DMS 273 (cell line): ENCODE results near the gene CCNA2.
A peak's percentile ranks its signal among the peaks of the same experiment; 100 is the strongest.

Experiments
- DNase-seq: peaks from one replicate; lab custom pipeline; 2025; ENCODE audit not compliant: unreplicated experiment; lab: John Stamatoyannopoulos, UW

Gene CCNA2

DNA sequence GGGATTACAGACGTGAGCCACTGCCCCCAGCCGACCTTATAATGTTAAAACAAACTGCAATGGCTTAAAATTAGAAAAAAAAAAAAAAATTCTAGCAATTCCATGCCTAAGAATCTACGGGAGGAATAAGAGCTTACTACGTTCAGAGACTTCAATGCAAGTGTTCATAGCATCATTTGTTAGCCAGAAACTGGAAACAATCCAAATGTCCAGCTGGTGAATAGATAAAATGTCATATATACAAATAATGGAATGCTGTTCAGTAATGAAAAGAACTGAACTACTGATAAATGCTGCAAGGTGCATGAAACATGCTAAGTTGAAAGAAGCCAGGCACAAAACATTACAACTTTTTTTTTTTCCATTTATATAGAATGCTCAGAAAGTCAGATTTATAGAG is 17.3 kb downstream of the CCNA2 start:
- no peak for DNase-seq

DNA sequence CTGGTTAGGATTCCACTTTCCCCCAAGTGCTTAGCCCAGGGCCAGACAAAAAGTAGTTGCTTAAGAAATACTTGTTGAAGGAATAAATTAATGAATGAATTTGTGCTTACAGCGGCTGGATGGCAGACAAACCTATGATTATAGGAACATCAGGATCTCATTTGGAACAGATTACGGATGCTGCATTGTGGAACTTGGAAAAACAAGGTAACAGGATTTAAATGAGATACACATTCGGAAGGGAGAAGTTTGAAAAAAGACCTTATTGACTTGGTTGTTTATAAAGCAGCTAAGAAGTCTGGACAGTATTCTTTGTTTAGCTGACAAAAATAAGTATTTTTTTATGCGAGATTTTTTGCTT is 22.0 kb downstream of the CCNA2 start:
- no peak for DNase-seq

DNA sequence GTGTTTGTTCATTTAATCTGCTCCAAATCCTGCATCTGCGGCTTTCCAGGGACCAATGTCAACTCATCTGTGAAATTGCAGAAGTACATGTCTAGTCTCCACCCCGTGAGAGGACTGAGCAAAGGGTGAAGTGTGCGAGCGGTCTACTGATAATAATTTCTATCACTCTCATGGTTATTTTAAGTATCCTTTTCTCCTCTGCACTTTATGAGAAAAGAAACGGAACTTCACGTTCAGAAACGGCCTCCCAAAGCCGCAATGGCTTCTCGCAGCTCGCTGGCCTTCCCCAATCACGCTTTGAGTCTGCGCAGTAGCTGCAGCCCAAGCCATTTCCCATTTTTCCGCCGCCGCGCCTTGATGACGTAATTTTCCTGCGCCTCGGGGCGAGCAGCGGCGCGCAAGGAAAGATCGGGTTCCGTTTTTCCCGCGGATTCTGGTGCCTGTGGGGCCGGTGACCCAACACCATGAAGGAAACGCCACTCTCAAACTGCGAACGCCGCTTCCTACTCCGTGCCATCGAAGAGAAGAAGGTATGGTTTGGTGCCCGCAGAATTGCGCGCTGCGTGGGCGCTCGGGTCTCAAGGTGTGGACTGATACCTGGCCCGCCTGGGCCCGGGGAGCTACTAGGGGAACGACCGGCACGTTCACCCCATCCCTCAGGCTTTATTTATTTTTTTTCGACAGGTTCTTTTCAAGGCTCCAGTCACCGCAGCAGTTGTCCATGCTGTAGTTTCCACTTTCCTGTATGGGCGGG is 22.5 kb downstream of the CCNA2 start, which contains the start of gene EXOSC9:
TSS of gene EXOSC9 (plus strand) at position 363 of the 754 bp plus-strand sequence. CDS start at position 465, 102 bp downstream.
- DNase-seq, result peak; percentile 96

DNA sequence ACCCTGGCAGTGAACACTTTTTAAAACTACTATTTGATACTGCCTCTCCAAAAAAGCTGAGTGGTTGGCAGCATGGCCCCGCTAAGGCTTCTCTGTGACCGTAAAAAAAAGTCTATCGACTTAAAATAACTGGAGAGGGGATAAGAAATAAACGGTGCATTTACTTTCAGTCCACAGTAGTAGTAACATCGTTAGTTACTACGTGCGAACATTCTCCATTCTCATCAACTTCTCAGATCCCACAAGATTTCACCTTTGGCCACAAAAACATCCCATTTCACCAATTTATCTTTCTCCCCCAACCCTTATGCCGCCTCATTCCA is 23.1 kb downstream of the CCNA2 start:
- DNase-seq, result no peak

DNA sequence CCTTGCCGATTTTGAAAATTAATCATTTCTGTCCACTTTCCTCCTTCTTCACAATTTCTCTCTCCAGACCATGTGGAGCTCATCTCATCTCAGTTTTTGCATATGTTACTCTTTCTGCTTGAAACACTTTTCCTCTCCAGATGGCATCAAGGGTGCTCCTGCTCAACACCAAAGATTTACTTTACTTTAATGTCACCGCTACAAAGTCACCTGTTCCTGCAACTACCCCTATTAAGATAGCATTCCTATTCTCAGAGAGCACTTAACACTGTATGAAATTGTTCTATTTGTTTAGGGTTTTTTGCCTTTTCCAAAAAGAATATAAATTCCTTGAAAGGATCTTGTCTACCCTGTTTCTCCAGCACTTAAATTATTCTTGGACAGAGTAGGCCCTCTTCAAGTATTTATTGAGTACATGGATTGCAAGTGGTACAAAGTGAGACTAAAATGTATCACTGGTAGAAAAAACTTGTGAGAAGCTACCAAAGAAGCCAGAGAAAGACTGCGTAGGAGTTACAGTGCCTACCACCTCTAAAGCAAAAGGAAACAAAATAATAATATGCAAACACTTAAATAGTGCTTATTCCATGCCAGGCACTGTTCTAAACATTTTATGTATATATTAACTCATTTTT is 23.7 kb downstream of the CCNA2 start:
- DNase-seq, result no peak

DNA sequence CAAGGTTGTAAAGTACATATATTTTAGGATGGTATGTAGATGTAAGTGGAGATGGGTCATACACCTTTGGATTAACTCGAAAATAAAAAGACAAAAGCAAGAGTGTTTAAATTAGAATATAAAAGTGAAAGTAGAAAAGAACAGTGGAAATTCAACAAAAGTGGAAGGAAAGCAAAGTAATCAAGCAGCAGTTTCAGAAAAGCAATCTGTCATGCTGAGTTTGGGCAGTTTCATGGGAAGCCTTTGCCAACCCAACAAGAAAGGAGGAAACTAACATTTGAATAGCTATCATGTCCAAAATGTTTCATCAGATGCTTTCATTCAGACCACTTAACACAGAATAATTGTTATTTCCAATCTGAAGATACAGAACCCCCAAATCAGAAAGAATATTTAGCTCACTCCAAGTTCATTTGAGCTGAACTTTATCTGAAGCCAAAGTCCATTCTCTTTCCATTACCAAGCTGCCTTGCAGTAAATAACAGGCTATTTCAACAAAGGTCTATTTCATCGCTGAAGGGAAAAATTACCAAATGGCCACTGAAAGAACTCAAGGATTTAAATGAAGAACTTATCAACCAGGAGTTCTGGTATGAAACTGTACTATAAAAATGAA is 24.4 kb downstream of the CCNA2 start:
- DNase-seq, result no peak

DNA sequence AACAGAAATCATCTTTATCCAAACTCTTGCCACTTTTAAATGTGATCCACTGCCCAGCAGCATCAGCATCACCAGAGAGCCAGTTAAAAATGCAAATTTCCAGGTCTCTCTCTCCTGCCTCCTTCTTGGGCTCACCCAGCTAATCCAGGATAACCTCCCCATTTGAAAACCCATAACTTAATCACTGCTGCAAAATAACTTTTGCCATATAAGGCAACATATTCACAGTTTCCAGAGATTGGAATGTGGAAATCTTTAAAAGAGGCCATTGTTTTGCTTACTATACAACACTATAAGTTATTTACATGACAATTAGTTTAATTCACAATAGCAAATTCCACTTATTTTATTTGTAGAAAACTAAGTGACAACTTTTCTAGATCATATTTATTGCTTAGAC is 27.4 kb downstream of the CCNA2 start:
- DNase-seq, result no peak

DNA sequence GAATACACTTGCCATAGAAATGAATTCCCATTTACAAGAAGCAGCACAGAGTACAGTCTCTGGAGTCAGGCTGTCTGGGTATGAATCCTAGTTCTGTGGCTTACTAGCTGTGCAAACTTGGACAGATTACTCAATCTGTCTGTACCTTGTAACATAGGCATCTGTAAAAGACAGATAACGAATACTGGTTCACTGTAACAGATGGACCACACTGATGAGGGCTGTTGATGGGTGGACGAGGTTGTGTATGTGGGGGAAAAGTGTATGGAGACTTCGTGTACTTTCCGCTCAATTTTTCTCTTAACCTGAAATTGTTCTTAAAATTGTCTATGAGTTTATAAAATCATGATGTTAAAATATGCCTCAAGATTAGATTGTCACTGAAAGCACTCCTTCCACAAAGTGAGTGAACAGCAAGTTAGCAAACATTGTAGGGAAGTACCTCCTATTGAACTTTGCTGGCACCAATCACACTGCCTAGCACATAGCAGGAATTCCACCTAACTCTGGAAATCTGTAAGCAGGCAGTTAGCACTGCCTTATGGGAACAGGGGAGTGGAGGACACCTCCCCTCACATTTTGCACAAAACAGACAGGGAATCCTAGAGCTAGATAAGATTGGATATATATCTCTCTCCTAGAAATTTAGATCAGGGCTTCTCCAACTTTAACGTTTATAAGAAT is 29.0 kb downstream of the CCNA2 start:
- no peak for DNase-seq

DNA sequence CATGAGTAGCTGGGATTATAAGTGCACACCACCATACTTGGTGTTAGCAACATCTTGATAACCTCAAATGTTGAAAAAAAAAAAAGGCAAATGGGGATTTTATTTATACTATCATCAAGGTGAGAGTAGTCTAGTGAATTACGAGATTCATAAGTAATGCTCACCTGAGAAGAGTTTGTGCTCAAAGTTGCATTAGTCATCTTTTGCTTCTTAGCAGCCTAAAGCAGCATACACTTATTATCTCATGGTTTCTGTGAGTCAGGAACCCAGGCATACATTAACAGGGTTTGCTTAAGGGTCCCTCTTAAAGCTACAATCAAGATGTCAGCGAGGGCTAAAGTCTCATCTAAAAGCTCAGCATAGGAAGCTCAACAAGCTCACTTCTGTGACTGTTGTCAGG is 30.7 kb downstream of the CCNA2 start:
- no peak for DNase-seq

DNA sequence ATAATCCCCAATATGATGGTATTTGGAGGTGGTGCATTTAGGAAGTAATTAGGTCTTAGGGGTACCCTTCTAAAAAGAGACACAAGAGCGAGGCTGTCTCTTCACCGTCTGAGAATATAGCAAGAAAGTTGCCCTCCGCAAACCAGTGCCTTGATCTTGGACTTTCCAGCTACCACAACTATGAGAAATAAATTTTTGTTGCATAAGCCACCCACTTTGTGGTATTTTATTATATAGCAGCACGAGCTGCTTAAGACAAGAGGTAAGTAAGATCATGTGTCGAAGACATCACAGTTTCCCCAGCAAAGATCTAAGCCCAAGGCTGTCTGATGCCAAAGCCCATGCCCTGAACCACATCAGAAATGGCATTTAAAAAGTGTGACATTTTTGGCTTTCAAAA is 32.2 kb downstream of the CCNA2 start:
- DNase-seq, result no peak

DNA sequence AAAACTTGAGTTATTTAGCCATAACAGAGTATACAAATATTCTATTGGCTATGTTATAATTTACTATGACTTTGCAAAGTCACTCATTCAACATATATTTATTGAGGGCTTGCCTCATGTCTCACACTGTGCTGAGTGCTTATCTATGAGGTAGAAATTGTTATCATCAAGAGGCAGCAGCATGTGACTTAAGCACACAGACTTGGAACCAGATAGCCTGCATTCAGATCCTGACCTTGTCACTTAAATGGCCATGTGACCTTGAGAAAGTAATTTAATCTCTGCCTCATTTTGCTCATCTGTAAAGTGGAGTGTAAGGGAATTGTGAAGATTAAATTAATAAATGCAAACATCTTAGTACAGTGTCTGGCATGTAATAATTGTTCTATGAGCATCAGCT is 32.7 kb downstream of the CCNA2 start:
- DNase-seq, result no peak

DNA sequence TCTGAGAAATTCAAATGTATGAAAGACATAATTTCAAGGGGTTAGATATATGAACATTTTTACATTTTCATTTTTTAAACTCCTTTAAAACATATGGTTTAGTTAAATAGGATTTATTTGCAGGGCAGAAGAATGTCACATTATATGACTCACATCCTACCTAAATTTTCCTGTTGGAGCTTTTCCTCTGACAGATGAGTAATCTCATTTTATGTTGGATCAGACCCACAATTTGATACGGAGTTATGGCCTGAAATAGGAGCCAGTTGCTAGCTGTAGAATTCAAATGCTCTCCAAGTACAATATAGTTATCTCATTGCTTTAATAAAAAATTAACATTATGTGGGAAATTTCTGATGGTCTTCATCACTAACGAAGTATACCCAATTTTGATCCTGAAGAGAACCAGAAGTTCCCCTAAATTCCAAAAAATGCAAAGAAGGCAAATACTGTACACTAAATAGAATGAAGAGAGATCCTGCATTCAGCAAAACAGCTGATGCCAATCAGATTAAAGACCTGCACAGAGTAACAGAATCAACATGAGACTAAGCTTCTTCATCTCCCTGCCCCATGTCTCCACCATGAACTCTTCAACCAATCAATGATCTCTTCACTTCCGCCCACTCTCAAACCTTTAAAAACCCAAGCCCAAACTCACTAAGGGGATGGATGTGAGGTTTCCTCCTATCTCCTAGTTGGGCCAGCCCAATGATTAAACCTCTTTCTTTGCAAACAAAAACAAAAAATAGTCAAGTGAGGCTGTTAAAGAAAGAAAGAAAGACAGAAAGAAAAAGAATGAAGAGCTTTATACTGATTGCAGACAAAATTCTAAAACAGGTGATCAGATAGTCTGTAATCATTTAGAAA is 33.5 kb downstream of the CCNA2 start:
- DNase-seq, result no peak

DNA sequence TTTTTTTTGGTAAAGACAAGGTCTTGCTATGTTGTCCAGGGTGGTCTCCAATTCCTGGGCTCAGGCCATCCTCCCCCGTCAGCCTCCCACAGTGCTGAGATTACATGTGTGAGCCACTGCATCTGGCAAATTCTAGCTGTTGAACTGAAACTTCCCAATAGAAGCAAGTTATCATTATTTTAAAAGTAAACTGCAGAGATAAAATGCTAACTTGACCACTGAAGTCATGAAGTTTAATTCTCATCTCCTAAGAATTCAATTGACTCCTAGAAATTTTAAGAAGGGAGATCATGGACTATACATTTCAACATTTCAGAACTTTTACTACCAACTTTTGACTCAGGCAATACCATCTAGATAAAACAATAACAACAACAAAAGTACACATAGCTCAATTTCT is 34.2 kb downstream of the CCNA2 start:
- no peak for DNase-seq

DNA sequence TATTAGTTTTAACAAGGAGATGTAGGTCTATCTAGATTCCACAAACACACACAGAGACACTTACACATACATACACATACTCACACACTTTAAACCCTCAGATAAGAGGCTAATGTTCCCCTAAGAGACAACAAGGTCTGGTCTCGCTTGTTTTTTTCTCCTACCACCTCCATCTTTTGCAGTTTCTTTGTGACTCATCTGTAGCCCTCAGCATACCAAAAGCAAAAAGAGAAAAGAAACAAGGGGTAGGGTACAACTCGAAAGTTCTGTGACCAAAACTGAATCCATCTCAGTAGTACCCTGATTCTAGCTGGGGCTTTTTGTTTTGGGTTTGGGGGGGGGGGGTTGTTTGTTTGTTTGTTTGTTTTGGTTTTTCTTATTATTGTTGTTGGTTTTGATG is 34.8 kb downstream of the CCNA2 start:
- DNase-seq, result no peak

DNA sequence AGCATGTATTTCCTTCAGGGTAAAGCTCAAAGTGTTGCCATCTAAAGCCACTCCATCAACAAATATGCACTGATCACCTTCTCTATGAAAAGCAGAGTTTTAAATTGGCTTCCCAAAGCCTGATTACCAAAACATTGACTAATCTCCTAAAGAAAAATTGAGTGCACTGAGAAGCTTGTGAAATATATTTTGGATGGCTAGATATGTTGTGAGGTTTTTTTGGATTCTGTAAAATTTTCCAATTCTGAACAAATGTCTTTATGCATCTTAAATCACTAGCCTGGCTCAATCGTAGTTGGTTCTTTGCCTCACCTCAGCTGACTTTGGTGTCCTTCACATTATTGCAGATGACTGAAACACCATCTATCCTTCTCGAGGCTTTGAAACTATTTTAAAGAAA is 37.5 kb downstream of the CCNA2 start:
- no peak for DNase-seq

DNA sequence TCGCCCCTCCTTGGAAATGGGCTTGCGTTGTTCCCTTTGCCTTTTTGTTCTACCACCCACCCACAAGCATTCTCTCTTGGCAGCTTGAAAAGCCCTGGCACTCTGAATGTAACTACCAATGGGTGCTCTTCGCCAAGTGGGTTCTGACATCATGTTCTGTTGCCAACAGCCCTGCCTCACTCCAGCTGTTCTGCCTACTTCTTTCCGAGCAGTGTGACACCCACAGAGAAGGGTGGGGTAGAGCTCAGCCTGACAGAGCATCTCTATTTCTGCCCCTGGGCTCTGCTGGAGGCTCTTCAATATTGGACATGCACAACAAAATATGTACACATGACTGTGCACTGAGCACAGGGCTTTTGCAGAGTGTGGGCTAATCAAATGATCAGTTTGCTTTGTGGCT is 38.2 kb downstream of the CCNA2 start:
- DNase-seq, result no peak

DNA sequence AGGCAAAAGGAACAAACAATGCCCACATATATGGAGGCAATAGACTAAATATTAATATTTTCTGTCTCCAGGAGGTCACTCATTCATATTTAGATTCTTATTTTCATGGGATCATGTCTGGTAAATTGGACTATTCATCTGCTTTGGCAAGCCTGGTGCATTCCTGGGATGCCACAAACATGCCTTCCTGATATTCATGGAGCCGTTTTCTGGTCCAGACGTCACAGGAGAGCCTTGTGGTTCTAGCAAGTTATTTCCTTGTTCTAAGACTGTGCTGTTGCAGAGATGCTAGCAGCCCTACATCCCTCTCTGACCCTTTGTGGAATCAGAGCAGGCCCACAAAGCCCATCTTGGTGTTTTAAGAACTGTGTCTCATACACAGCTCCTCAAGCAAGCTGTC is 38.7 kb downstream of the CCNA2 start:
- DNase-seq, result no peak

DNA sequence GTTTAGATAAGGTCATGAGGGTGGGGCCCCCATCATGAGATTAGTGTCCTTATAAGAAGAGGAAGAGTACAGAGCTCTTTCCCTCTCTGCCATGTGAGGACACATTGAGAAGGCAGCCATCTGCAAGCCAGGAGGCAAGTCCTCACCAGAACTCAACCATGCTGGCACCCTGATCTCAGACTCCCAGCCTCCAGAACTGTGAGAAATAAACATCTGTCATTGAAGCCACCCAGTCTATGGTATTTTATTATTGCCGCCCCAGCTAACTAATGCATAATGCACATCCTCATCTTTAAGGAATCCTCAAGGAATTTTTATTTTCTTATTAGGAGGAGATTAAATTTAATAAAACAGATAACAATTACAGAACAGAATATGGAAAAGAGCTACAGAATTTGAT is 39.3 kb downstream of the CCNA2 start:
- no peak for DNase-seq

DNA sequence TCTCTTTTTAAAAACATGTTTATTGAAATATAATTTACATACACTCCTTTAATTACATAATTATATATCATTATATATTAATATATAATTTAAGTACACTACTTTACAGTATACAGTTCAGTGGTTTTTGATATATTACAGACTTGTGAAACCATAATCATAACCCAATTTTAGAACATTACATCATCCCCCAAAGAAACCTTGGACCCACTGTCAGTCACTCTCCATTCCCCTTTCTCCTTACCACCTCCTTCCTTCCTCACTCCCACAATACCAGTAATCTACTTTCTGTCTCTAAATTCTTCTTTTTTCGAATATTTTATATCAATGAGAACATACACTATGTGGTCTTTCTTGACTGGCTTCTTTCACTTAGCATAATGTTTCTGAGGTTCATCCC is 40.5 kb downstream of the CCNA2 start:
- DNase-seq, result no peak

DNA sequence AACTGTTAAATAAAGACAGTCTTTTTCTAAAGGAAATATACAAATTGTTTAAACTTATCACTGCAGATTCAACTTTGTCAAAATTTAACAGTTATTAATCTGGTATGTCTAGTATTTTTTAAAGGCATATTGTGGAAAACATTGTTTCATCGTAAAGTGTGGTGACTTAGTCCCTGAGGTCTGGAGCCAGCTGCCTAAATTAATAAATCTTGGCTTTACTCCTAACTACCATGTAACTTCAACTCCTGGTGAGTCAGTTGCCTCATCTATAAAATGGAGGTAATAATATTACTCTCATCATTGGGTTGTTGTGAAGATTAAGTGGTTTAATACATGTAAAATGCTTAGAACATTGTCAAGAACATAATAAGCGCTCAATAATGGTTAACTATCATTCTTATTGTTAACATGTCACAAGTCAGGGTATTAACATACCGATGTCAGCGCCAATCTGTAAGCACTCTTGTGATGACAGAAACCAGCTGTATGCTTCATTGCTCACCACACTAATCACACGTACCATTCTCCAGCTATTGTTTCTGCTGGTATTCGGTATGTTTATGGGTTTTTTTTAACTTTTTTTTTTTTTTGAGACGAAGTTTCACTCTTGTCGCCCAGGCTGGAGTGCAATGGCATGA is 44.6 kb downstream of the CCNA2 start:
- DNase-seq, result no peak

DNA sequence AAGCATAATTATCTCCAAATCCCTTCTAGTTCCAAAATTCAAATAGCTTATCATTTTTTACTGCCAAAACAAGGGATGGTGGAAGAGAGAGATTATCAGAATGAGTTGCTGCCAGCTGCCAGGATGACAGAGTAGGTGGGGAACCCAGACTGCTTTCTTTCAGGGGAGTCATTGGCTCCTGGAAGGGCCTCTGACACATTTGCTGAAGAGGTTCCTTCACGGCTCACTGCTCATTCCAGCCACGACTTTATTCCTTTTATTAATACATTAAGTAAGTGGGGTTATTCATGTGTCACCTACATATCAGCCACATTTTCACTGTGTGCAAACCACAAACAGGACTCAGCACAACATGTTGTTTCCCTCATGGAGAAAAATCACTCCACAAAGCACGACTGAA is 46.1 kb downstream of the CCNA2 start:
- DNase-seq, result no peak
